IMR-90 (cell line): ENCODE data around the gene STAB1. TPM values are rescaled to one million over a fixed set of nuclear protein-coding genes. Genes with fewer than 3 reads are reported as not detected.

Experiments used
- ATAC-seq: fragments of 200-7000 bp; cut with Tn5 transposase; 2 replicates; pipeline ENCODE4 v1.9.1; 2020; ENCODE audit warnings: low read depth, mild to moderate bottlenecking, moderate library complexity
- BruUV-seq: library from RNA; stranded (reverse); fragments of 400-500 nt; replicated peaks from 2 replicates; lab custom pipeline; 2021; lab: Mats Ljungman, UMichigan
- CTCF ChIA-PET: fragments of 300-600 bp; formaldehyde crosslinking; extraction: SDS; loops from one replicate; lab custom pipeline; 2021; ENCODE audit warnings: antibody characterized with exemption; lab: Yijun Ruan, JAX
- POLR2A ChIA-PET: fragments of 300-600 bp; sonication (Branson Sonifier 250); formaldehyde crosslinking; loops from one replicate; lab custom pipeline; 2022; ENCODE audit warnings: antibody characterized with exemption; ENCODE audit not compliant: unreplicated experiment; lab: Charles Lee
- DNase-seq: peaks from one replicate; pipeline ENCODE4 v3.0.0; 2013
- H2AFZ ChIP-seq: replicated peaks from 2 replicates; pipeline ENCODE3; 2013; ENCODE audit warnings: low read length, mild to moderate bottlenecking; ENCODE audit not compliant: poor library complexity
- H2AK5ac ChIP-seq: 2 replicates; pipeline ENCODE4 v1.6.1; 2013; ENCODE audit warnings: low read depth, low read length, inconsistent platforms
- H2AK9ac ChIP-seq: replicated peaks from 2 replicates; pipeline ENCODE3; 2013; ENCODE audit warnings: mild to moderate bottlenecking, low read depth, low read length, moderate library complexity; ENCODE audit not compliant: poor library complexity
- H2BK120ac ChIP-seq: 2 replicates; pipeline ENCODE4 v1.6.1; 2013; ENCODE audit warnings: low read depth, low read length, inconsistent platforms
- H2BK15ac ChIP-seq: 3 replicates; pipeline ENCODE4 v1.6.1; 2013; ENCODE audit warnings: low read depth, low read length, inconsistent platforms
- H2BK20ac ChIP-seq: 2 replicates; pipeline ENCODE4 v1.6.1; 2013; ENCODE audit warnings: low read depth, mild to moderate bottlenecking, inconsistent platforms, low read length, moderate library complexity
- H2BK5ac ChIP-seq: 2 replicates; pipeline ENCODE4 v1.6.1; 2013; ENCODE audit warnings: mild to moderate bottlenecking, low read depth, low read length, inconsistent platforms; ENCODE audit not compliant: poor library complexity, severe bottlenecking
- H3K14ac ChIP-seq: replicated peaks from 2 replicates; pipeline ENCODE4 v1.6.1; 2013; ENCODE audit warnings: low read depth, low read length, inconsistent platforms
- H3K18ac ChIP-seq: 2 replicates; pipeline ENCODE4 v1.6.1; 2013; ENCODE audit warnings: low read depth, low read length, control low read depth
- H3K23ac ChIP-seq: 2 replicates; pipeline ENCODE4 v1.6.1; 2013; ENCODE audit warnings: low read depth, low read length, inconsistent platforms
- H3K27ac ChIP-seq: 2 replicates; pipeline ENCODE4 v1.5.1; 2013; ENCODE audit warnings: mild to moderate bottlenecking, control low read depth, low read length; ENCODE audit not compliant: insufficient read depth
- H3K27me3 ChIP-seq: 2 replicates; pipeline ENCODE4 v1.6.1; 2013; ENCODE audit warnings: low read length; ENCODE audit not compliant: control insufficient read depth, insufficient read depth
- H3K36me3 ChIP-seq: 2 replicates; pipeline ENCODE4 v1.6.1; 2013; ENCODE audit warnings: low read length, mixed read lengths; ENCODE audit not compliant: control insufficient read depth, insufficient read depth
- H3K4ac ChIP-seq: 2 replicates; pipeline ENCODE4 v1.6.1; 2013; ENCODE audit warnings: low read depth, low read length, inconsistent platforms
- H3K4me1 ChIP-seq: 2 replicates; pipeline ENCODE4 v1.6.1; 2013; ENCODE audit warnings: low read length, mixed read lengths; ENCODE audit not compliant: control insufficient read depth, insufficient read depth
- H3K4me2 ChIP-seq: 2 replicates; pipeline ENCODE4 v1.6.1; 2013; ENCODE audit warnings: low read depth, mild to moderate bottlenecking, control low read depth, low read length, moderate library complexity
- H3K4me3 ChIP-seq: 2 replicates; pipeline ENCODE4 v1.5.1; 2013; ENCODE audit warnings: low read depth, mild to moderate bottlenecking, control low read depth, low read length, moderate library complexity; ENCODE audit not compliant: insufficient read depth
- H3K56ac ChIP-seq: 2 replicates; pipeline ENCODE4 v1.6.1; 2013; ENCODE audit warnings: low read length, inconsistent platforms; ENCODE audit not compliant: insufficient read depth; ENCODE audit errors: extremely low read depth
- H3K79me1 ChIP-seq, 2 experiments: 2 replicates each; pipeline ENCODE4 v1.6.1; 2013; ENCODE audit warnings: low read length in 2 of 2, inconsistent platforms in 1 of 2, low read depth in 1 of 2
- H3K9ac ChIP-seq: 2 replicates; pipeline ENCODE4 v1.6.1; 2013; ENCODE audit warnings: low read depth, low read length, control low read depth
- H3K9me1 ChIP-seq: 2 replicates; pipeline ENCODE4 v1.6.1; 2013; ENCODE audit warnings: low read length, inconsistent platforms; ENCODE audit not compliant: insufficient read depth
- H3K9me3 ChIP-seq: 2 replicates; pipeline ENCODE4 v1.6.1; 2013; ENCODE audit warnings: low read length; ENCODE audit not compliant: control insufficient read depth, insufficient read depth
- H4K20me1 ChIP-seq: 2 replicates; pipeline ENCODE4 v1.6.1; 2013; ENCODE audit warnings: low read length, inconsistent platforms; ENCODE audit not compliant: insufficient read depth
- H4K5ac ChIP-seq: 2 replicates; pipeline ENCODE4 v1.6.1; 2013; ENCODE audit warnings: mild to moderate bottlenecking, low read depth, low read length, control low read depth
- H4K8ac ChIP-seq, 2 experiments: 2 replicates each; pipeline ENCODE4 v1.6.1; 2013; ENCODE audit warnings: low read depth in 2 of 2, low read length in 2 of 2, control low read depth in 1 of 2, inconsistent platforms in 1 of 2
- H4K91ac ChIP-seq: 2 replicates; pipeline ENCODE4 v1.6.1; 2013; ENCODE audit warnings: low read depth, low read length, inconsistent platforms; ENCODE audit not compliant: insufficient read depth
- CEBPB ChIP-seq: IDR thresholded peaks from 2 replicates; pipeline ENCODE4 v1.6.1; 2012; ENCODE audit warnings: low read depth, low read length, improper control_type of control experiment
- MAFK ChIP-seq: IDR thresholded peaks from 2 replicates; pipeline ENCODE4 v1.6.1; 2012; ENCODE audit warnings: low read depth, low read length, improper control_type of control experiment
- MAZ ChIP-seq: IDR thresholded peaks from 2 replicates; pipeline ENCODE4 v1.6.1; 2012; ENCODE audit warnings: low read depth, mild to moderate bottlenecking, low read length, improper control_type of control experiment, moderate library complexity, borderline replicate concordance
- SMC3 ChIP-seq: fragments of 150-350 bp; IDR thresholded peaks from 2 replicates; pipeline ENCODE4 v1.6.1; 2016; ENCODE audit warnings: low read depth, mild to moderate bottlenecking, antibody characterized with exemption, low read length, moderate library complexity
- WGBS, 2 experiments: methylation state at CpG; one replicate each; pipeline versions ENCODE4 v1.1.5 to v1.1.7; 2013; ENCODE audit warnings: missing lambda C conversion rate in 2 of 2; ENCODE audit not compliant: insufficient read length in 1 of 2; ENCODE audit errors: extremely low coverage in 2 of 2; 5-methylcytosine and 5-hydroxymethylcytosine counted together
- dilution Hi-C: fragments of 300-500 bp; cut with HindIII; formaldehyde crosslinking; loops from one replicate; pipeline ENCODE4 v1.14.3; 2018; ENCODE audit warnings: low sequenced_read_pairs; ENCODE audit not compliant: unreplicated experiment
- in situ Hi-C: fragments of 300-500 bp; cut with MboI; formaldehyde crosslinking; loops from 3 replicates; pipeline ENCODE4 v1.14.3; 2019; ENCODE audit warnings: low sequenced_read_pairs, inconsistent platforms, mixed read lengths
- intact Hi-C: fragments of 100-400 bp; cut with micrococcal nuclease; formaldehyde crosslinking; loops from 2 replicates; pipeline ENCODE4 v1.10.0; 2022
- polyA plus RNA-seq, 3 experiments: library from polyadenylated mRNA; depleted of rRNA; stranded (reverse); fragments of >200 nt; gene quantifications; 2 replicates each; pipeline ENCODE4 v1.2.3, GENCODE V29; 2012; ENCODE audit warnings: low replicate concordance in 1 of 3
- total RNA-seq: library from RNA; depleted of rRNA; stranded (reverse); fragments of >200 nt; gene quantifications from 2 replicates; pipeline ENCODE4 v1.2.3, GENCODE V29; 2012
- TF ChIP-seq, protein P1 (sequence below): conservative IDR thresholded peaks from 2 replicates; pipeline ENCODE4 v1.5.1; 2012; ENCODE audit warnings: mild to moderate bottlenecking, low read depth, low read length, improper control_type of control experiment

The STAB1 gene
- total and polyA plus RNA-seq, 2 of the 4 experiments (the other 2 are of a cell fraction) = not detected

DNA sequence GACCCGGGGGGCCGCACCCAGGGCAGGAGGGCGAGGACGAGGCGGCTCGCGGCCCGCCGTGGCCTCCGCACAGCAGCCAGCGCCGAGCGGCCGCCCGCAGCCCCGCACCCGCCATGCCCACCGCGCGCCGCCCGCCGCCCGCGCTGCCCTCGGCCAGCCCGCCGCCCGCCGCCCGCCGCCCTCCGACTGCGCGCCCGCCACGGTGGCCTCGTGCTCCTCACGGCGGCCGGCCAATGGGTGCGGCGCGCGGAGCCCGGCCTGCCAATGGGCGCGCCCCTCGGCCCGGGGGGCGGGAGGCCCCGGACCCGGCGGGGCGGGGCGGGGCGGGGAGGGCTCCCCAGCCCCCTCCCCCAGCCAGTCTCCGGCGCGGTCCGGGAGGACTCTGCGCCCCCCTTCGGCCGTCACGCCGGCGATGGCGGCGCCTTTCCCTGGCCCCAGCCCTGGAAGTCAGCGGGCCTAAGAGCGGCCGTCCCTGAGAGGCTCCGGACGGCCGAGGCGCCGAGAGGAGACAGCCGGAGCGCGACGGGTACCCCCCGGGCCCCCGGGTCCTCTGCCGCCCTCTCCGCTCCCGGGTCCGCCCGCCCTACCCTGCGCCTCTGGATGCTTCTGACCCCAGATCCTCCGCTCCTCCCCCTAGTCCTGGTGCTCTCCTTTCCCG, 38.6 kb downstream of the STAB1 start, which contains the start of gene NT5DC2:
Gene NT5DC2, minus strand, starts transcription at position 235 of the 658 bp plus-strand sequence. Its CDS starts 120 bp downstream, at position 115.
- in situ Hi-C loops = no loop called here
- H3K9me3 ChIP-seq = no peaks in the 10 kb centered on the region
- peaks cover 55% of the 10 kb centered on the region for H4K20me1 ChIP-seq
- peak within 1 kb of the TSS; percentile 79 for H3K27ac ChIP-seq
- peaks cover 29% of the 10 kb centered on the region for H3K9me1 ChIP-seq
- peak within 1 kb of the TSS; percentile 57 for H3K56ac ChIP-seq
- peak within 1 kb of the TSS; percentile 74 for H3K4me3 ChIP-seq
- H2AK5ac ChIP-seq = peak within 1 kb of the TSS; percentile 83
- peak within 1 kb of the TSS; percentile 93 for H3K4ac ChIP-seq
- intact Hi-C loops = no loop called here
- H2BK20ac ChIP-seq = no peak within 1 kb of the TSS
- peak within 1 kb of the TSS; percentile 84; the same call in 1 of the 2 replicates for H3K23ac ChIP-seq
- peak within 1 kb of the TSS; percentile 95 for H3K4me2 ChIP-seq
- peak within 1 kb of the TSS; percentile 93 for H2AK9ac ChIP-seq
- dilution Hi-C loops = no loop called here
- no TSS peak for BruUV-seq
- peaks cover 29 to 82% of the 10 kb centered on the region in 2 experiments for H3K79me1 ChIP-seq
- WGBS, 2 experiments = 0% methylated on average over 25 of the region's 91 CpGs; no CpG with 5 or more reads in 1 of the 2 experiments
- CTCF ChIA-PET = no interaction called here
- peak within 1 kb of the TSS; percentile 80 for H3K9ac ChIP-seq
- DNase-seq (peak; percentile 56), ATAC-seq (peak; percentile 69)
- peaks cover 5% of the 10 kb centered on the region for H3K36me3 ChIP-seq
- POLR2A ChIA-PET = no interaction called here
- H4K8ac ChIP-seq = peak within 1 kb of the TSS; percentile 83 to 89
- 0 out of 2 replicates have a peak within 1 kb of the TSS, but pooled peaks have one; percentile 5 for H3K18ac ChIP-seq
- H2BK15ac ChIP-seq = peak within 1 kb of the TSS; percentile 53; the same call in 2 of the 3 replicates
- H2BK5ac ChIP-seq = peak within 1 kb of the TSS; percentile 65
- TF ChIP-seq MAFK = no peak
- no peak for TF ChIP-seq SMC3
- no peak for TF ChIP-seq CEBPB
- TF ChIP-seq MAZ = peak; percentile 89; the same call in 1 of the 2 replicates
- TF ChIP-seq, protein P1, sequence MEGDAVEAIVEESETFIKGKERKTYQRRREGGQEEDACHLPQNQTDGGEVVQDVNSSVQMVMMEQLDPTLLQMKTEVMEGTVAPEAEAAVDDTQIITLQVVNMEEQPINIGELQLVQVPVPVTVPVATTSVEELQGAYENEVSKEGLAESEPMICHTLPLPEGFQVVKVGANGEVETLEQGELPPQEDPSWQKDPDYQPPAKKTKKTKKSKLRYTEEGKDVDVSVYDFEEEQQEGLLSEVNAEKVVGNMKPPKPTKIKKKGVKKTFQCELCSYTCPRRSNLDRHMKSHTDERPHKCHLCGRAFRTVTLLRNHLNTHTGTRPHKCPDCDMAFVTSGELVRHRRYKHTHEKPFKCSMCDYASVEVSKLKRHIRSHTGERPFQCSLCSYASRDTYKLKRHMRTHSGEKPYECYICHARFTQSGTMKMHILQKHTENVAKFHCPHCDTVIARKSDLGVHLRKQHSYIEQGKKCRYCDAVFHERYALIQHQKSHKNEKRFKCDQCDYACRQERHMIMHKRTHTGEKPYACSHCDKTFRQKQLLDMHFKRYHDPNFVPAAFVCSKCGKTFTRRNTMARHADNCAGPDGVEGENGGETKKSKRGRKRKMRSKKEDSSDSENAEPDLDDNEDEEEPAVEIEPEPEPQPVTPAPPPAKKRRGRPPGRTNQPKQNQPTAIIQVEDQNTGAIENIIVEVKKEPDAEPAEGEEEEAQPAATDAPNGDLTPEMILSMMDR = peak; percentile 10; the same call in 1 of the 2 replicates
- H4K91ac ChIP-seq = peak within 1 kb of the TSS; percentile 73
- peak within 1 kb of the TSS; percentile 90 for H3K14ac ChIP-seq
- peaks cover 34% of the 10 kb centered on the region for H3K4me1 ChIP-seq
- H3K27me3 ChIP-seq = no peaks in the 10 kb centered on the region
- peak within 1 kb of the TSS; percentile 88 for H2AFZ ChIP-seq
- H4K5ac ChIP-seq = peak within 1 kb of the TSS; percentile 24
- H2BK120ac ChIP-seq = peak within 1 kb of the TSS; percentile 49; the same call in 1 of the 2 replicates
